Keratinocyte (primary cell): ENCODE results near the gene CHST1. TPM values are rescaled to one million over a fixed set of nuclear protein-coding genes. Genes with fewer than 3 reads are reported as not detected.

Source experiments
- DNase-seq: peaks from one replicate; pipeline ENCODE4 v3.0.0-alpha.2; 2011; ENCODE audit warnings: low read depth, missing footprints, low spot score
- FAIRE-seq: peaks from 2 replicates; lab custom pipeline; 2011; peaks lifted over from hg19 to GRCh38; lab: Jason Lieb, UNC
- H2AFZ ChIP-seq: 2 replicates; pipeline ENCODE4 v1.6.0; 2012; ENCODE audit warnings: low read length, control low read depth, inconsistent platforms; ENCODE audit not compliant: control insufficient read depth
- H3K27ac ChIP-seq: 2 replicates; pipeline ENCODE4 v1.5.1; 2011; ENCODE audit warnings: low read length; ENCODE audit not compliant: control insufficient read depth, insufficient read depth
- H3K27me3 ChIP-seq: 3 replicates; pipeline ENCODE4 v1.6.0; 2011; ENCODE audit warnings: low read length; ENCODE audit not compliant: control insufficient read depth, insufficient read depth; ENCODE audit errors: extremely low read depth
- H3K36me3 ChIP-seq, 2 experiments: 2 replicates in 1 of 2; 3 replicates in 1 of 2; pipeline ENCODE4 v1.5.1; 2011; ENCODE audit warnings: low read length in 2 of 2, mild to moderate bottlenecking in 1 of 2; ENCODE audit not compliant: control insufficient read depth in 2 of 2, insufficient read depth in 2 of 2; ENCODE audit errors: extremely low read depth in 1 of 2
- H3K4me1 ChIP-seq: 3 replicates; pipeline ENCODE4 v1.5.1; 2011; ENCODE audit warnings: low read length; ENCODE audit not compliant: control insufficient read depth, insufficient read depth; ENCODE audit errors: extremely low read depth
- H3K4me2 ChIP-seq: 3 replicates; pipeline ENCODE4 v1.6.0; 2011; ENCODE audit warnings: low read depth, low read length; ENCODE audit not compliant: control insufficient read depth, insufficient read depth; ENCODE audit errors: extremely low read depth
- H3K4me3 ChIP-seq, 3 experiments: fragments of 200-600 bp in 1 of 3; sonication (generic) in 1 of 3; 2 replicates in 2 of 3; 3 replicates in 1 of 3; pipeline ENCODE4 v1.5.1; 2011 to 2016; ENCODE audit warnings: low read length in 3 of 3, mild to moderate bottlenecking in 3 of 3, control low read depth in 2 of 3, inconsistent platforms in 1 of 3, low read depth in 1 of 3, mixed read lengths in 1 of 3, mixed run types in 1 of 3, moderate library complexity in 1 of 3; ENCODE audit not compliant: control insufficient read depth in 2 of 3, insufficient read depth in 2 of 3; ENCODE audit errors: extremely low read depth in 1 of 3
- H3K79me2 ChIP-seq: 2 replicates; pipeline ENCODE4 v1.6.0; 2012; ENCODE audit warnings: low read length; ENCODE audit not compliant: control insufficient read depth, insufficient read depth
- H3K9ac ChIP-seq: 3 replicates; pipeline ENCODE4 v1.6.0; 2011; ENCODE audit warnings: low read length; ENCODE audit not compliant: control insufficient read depth, insufficient read depth; ENCODE audit errors: extremely low read depth
- H3K9me1 ChIP-seq: 3 replicates; pipeline ENCODE4 v1.6.0; 2011; ENCODE audit warnings: low read length; ENCODE audit not compliant: control insufficient read depth, insufficient read depth; ENCODE audit errors: extremely low read depth
- H3K9me3 ChIP-seq: 2 replicates; pipeline ENCODE4 v1.5.1; 2012; ENCODE audit warnings: low read depth, low read length; ENCODE audit not compliant: control insufficient read depth
- H4K20me1 ChIP-seq: 3 replicates; pipeline ENCODE4 v1.6.0; 2011; ENCODE audit warnings: low read length; ENCODE audit not compliant: control insufficient read depth, insufficient read depth; ENCODE audit errors: extremely low read depth
- EZH2 ChIP-seq: IDR thresholded peaks from one replicate; pipeline ENCODE4 v1.6.1; 2012; ENCODE audit warnings: inconsistent platforms, mild to moderate bottlenecking, low read length, moderate library complexity
- dilution Hi-C: fragments of 300-500 bp; cut with MboI; formaldehyde crosslinking; loops from one replicate; pipeline ENCODE4 v1.7.0; 2020; ENCODE audit warnings: low sequenced_read_pairs; ENCODE audit not compliant: extremely low pct_ligation_motif_present
- polyA plus RNA-seq, 5 experiments: library from polyadenylated mRNA; depleted of rRNA in 3 of 5; stranded (reverse) in 3 of 5; stranded (forward) in 1 of 5; unstranded in 1 of 5; fragments of >200 nt; gene quantifications; 1 replicate in 1 of 5; 2 replicates in 3 of 5; 3 replicates in 1 of 5; pipeline versions ENCODE4 v1.2.1 to v1.2.3, GENCODE V29; 2011 to 2012; ENCODE audit warnings: missing spikeins in 2 of 5, low read depth in 1 of 5, low replicate concordance in 1 of 5
- TF ChIP-seq, protein P1 (sequence below), 3 experiments: IDR thresholded peaks in 1 of 3; conservative IDR thresholded peaks in 1 of 3; optimal IDR thresholded peaks in 1 of 3; 2 replicates in 2 of 3; 3 replicates in 1 of 3; pipeline versions ENCODE3 to v1.5.1; 2011; ENCODE audit warnings: low read length in 3 of 3, mild to moderate bottlenecking in 3 of 3, moderate library complexity in 2 of 3, control low read depth in 1 of 3, inconsistent platforms in 1 of 3; ENCODE audit not compliant: insufficient read depth in 2 of 3; ENCODE audit errors: extremely low read depth in 1 of 3

CHST1 gene
- polyA plus RNA-seq, 1 donor (not counting 4 experiments of a cell fraction or from before 2014, with no cell fraction given) = not detected

DNA sequence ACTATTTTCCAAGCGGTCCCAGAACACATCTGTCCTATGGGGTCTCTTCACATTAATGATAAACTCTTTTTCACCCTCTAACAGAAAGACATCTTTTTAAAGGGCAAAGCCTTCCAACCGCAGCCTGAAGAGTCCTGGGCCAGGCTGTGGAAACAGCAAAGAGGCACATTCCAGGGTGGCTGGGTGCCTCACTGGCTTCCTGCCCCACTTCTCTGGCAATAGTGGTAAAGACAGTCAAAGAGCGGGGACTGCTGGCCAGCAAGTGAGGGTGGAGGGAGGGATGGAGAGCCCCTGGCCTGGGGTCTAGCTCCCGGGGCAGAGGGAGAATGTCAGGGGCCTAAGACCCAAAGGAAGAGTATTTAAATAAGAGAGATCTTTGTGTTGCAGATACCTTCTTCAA lies 10.2 kb upstream of the CHST1 start:
- H3K9me3 ChIP-seq = no peaks in the 10 kb centered on the region
- DNase-seq (no peak), FAIRE-seq (no peak)
- H3K4me2 ChIP-seq = no peak overlapping the region
- no peaks in the 10 kb centered on the region for H3K79me2 ChIP-seq
- no peak overlapping the region for H3K27ac ChIP-seq
- H3K4me3 ChIP-seq = no peak overlapping the region
- H3K9me1 ChIP-seq = no peaks in the 10 kb centered on the region
- no peaks in the 10 kb centered on the region for H3K36me3 ChIP-seq
- no peak overlapping the region for H2AFZ ChIP-seq
- peaks cover 3% of the 10 kb centered on the region for H3K27me3 ChIP-seq
- dilution Hi-C loops = no loop called here
- no peak overlapping the region for H3K9ac ChIP-seq
- no peaks in the 10 kb centered on the region for H3K4me1 ChIP-seq
- no peak for TF ChIP-seq EZH2
- TF ChIP-seq, protein P1, sequence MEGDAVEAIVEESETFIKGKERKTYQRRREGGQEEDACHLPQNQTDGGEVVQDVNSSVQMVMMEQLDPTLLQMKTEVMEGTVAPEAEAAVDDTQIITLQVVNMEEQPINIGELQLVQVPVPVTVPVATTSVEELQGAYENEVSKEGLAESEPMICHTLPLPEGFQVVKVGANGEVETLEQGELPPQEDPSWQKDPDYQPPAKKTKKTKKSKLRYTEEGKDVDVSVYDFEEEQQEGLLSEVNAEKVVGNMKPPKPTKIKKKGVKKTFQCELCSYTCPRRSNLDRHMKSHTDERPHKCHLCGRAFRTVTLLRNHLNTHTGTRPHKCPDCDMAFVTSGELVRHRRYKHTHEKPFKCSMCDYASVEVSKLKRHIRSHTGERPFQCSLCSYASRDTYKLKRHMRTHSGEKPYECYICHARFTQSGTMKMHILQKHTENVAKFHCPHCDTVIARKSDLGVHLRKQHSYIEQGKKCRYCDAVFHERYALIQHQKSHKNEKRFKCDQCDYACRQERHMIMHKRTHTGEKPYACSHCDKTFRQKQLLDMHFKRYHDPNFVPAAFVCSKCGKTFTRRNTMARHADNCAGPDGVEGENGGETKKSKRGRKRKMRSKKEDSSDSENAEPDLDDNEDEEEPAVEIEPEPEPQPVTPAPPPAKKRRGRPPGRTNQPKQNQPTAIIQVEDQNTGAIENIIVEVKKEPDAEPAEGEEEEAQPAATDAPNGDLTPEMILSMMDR (optimal IDR thresholded peaks at IDR 0.05 in 1 of 3, IDR thresholded peaks at IDR 0.05 in 1 of 3, conservative IDR thresholded peaks at IDR 0.05 in 1 of 3; ENCODE audit: extremely low read depth in 1 of 3, insufficient read depth in 2 of 3, low read length in 3 of 3) = no peak
- no peaks in the 10 kb centered on the region for H4K20me1 ChIP-seq

DNA sequence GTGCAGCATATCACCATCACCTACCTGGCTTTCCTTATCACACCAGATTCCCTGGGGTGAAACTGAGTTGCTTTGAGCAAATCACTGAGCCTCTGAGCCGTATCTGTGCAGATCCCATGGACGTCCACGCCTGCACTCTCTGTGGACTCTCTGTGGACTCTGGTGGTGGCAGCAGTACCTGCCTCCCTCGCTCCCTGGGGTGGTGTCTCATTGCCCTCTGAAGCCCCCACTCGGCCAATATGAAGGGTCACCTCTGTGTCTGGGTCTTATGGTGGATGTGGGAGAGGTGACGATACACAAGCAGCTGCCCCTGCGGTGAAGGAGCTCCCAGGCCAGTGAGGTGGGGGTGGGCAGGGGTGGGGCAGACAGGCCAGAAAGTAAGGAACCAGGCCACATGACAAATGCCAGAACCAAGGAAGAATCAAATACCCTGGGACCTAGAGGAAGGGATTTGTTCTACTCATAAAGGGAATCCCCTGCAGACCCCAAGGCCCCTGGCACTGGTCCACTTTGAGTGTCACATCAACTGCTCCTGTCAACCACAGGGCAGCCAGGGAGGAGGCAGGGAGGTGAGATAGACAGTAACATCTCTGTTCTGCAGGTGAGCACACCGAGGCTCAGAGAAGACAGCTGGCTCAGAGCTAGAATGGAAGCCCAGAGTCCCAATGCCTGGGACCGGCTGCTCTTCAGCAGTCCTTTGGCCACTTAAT lies 9.2 kb upstream of the CHST1 start:
- Histone ChIP-seq H3K9me3 (no peaks in the 10 kb centered on the region), H3K36me3 (no peaks in the 10 kb centered on the region), H3K4me3 (no peak overlapping the region), H3K9ac (no peak overlapping the region), H3K79me2 (no peaks in the 10 kb centered on the region), H3K27me3 (peaks cover 8% of the 10 kb centered on the region), H3K27ac (no peak overlapping the region), H3K4me1 (no peaks in the 10 kb centered on the region), H4K20me1 (no peaks in the 10 kb centered on the region), H3K9me1 (no peaks in the 10 kb centered on the region), H2AFZ (no peak overlapping the region), H3K4me2 (no peak overlapping the region)
- no peak for TF ChIP-seq EZH2
- TF ChIP-seq, protein P1 (optimal IDR thresholded peaks at IDR 0.05 in 1 of 3, IDR thresholded peaks at IDR 0.05 in 1 of 3, conservative IDR thresholded peaks at IDR 0.05 in 1 of 3; ENCODE audit: extremely low read depth in 1 of 3, insufficient read depth in 2 of 3, low read length in 3 of 3) = no peak
- DNase-seq (no peak), FAIRE-seq (no peak)
- dilution Hi-C loops = no loop called here
